Endothelial cell of umbilical vein (primary cell): Measurements from ENCODE around the gene ARHGEF28. TPM values are rescaled to one million over a fixed set of nuclear protein-coding genes. Genes with fewer than 3 reads are reported as not detected.

Experiments used
- BruUV-seq: library from RNA; stranded (reverse); fragments of 400-500 nt; replicated peaks from 2 replicates; lab custom pipeline; 2021; lab: Mats Ljungman, UMichigan
- CTCF ChIA-PET: fragments of 300-600, 350-600 bp; sonication (Branson Sonifier 250); formaldehyde crosslinking; loops from one replicate; lab custom pipeline; 2021; ENCODE audit warnings: antibody characterized with exemption, inconsistent platforms; lab: Charles Lee
- POLR2A ChIA-PET: fragments of 300-600, 350-600 bp; sonication (Branson Sonifier 250); formaldehyde crosslinking; loops from one replicate; lab custom pipeline; 2021; ENCODE audit warnings: antibody characterized with exemption, inconsistent platforms; lab: Charles Lee
- DNase-seq: peaks from one replicate; pipeline ENCODE4 v3.0.0-alpha.2; 2011; ENCODE audit warnings: low read depth, low spot score
- FAIRE-seq: peaks from 2 replicates; lab custom pipeline; 2011; peaks lifted over from hg19 to GRCh38; lab: Jason Lieb, UNC
- H2AFZ ChIP-seq: 2 replicates; pipeline ENCODE4 v1.6.0; 2012; ENCODE audit warnings: low read depth, low read length, control low read depth, inconsistent platforms
- H3K27ac ChIP-seq: 2 replicates; pipeline ENCODE4 v1.5.1; 2011; ENCODE audit warnings: low read depth, mild to moderate bottlenecking, control low read depth, low read length, moderate library complexity; ENCODE audit not compliant: insufficient read depth
- H3K27me3 ChIP-seq, 2 experiments: 2 replicates each; pipeline versions ENCODE4 v1.6.0 to v1.6.1; 2011; ENCODE audit warnings: low read length in 2 of 2, mixed read lengths in 1 of 2; ENCODE audit not compliant: control insufficient read depth in 2 of 2, insufficient read depth in 2 of 2
- H3K36me3 ChIP-seq, 2 experiments: 2 replicates in 1 of 2; 3 replicates in 1 of 2; pipeline ENCODE4 v1.5.1; 2011; ENCODE audit warnings: low read length in 2 of 2, mild to moderate bottlenecking in 1 of 2, moderate library complexity in 1 of 2; ENCODE audit not compliant: control insufficient read depth in 2 of 2, insufficient read depth in 2 of 2; ENCODE audit errors: extremely low read depth in 1 of 2
- H3K4me1 ChIP-seq: 3 replicates; pipeline ENCODE4 v1.5.1; 2011; ENCODE audit warnings: mild to moderate bottlenecking, low read length; ENCODE audit not compliant: control insufficient read depth, insufficient read depth; ENCODE audit errors: extremely low read depth
- H3K4me2 ChIP-seq: 2 replicates; pipeline ENCODE4 v1.6.1; 2011; ENCODE audit warnings: low read length, control low read depth, mixed read lengths; ENCODE audit not compliant: insufficient read depth
- H3K4me3 ChIP-seq, 3 experiments: fragments of 200-600 bp in 1 of 3; sonication (generic), shearing (Covaris generic) in 1 of 3; replicated peaks in 1 of 3; 2 replicates each; pipeline ENCODE4 v1.5.1; 2011 to 2016; ENCODE audit warnings: control low read depth in 3 of 3, low read length in 3 of 3, mild to moderate bottlenecking in 2 of 3, inconsistent platforms in 1 of 3, low read depth in 1 of 3, moderate library complexity in 1 of 3; ENCODE audit not compliant: insufficient read depth in 1 of 3
- H3K79me2 ChIP-seq: 2 replicates; pipeline ENCODE4 v1.6.0; 2012; ENCODE audit warnings: low read length, inconsistent platforms; ENCODE audit not compliant: control insufficient read depth, insufficient read depth
- H3K9ac ChIP-seq: replicated peaks from 2 replicates; pipeline ENCODE3; 2011; ENCODE audit warnings: low read length, control low read depth; ENCODE audit not compliant: insufficient read depth; ENCODE audit errors: extremely low read depth
- H3K9me1 ChIP-seq: replicated peaks from 3 replicates; pipeline ENCODE4 v1.6.0; 2011; ENCODE audit warnings: mild to moderate bottlenecking, low read length; ENCODE audit not compliant: control insufficient read depth, insufficient read depth; ENCODE audit errors: extremely low read depth
- H3K9me3 ChIP-seq: replicated peaks from 2 replicates; pipeline ENCODE4 v1.5.1; 2012; ENCODE audit warnings: low read length, inconsistent platforms; ENCODE audit not compliant: control insufficient read depth, insufficient read depth
- H4K20me1 ChIP-seq: replicated peaks from 2 replicates; pipeline ENCODE3; 2011; ENCODE audit warnings: mild to moderate bottlenecking, low read length; ENCODE audit not compliant: control insufficient read depth, insufficient read depth; ENCODE audit errors: extremely low read depth
- CTCF ChIP-seq, 2 donors: IDR thresholded peaks; 1 replicate in 1 of 2; 2 replicates in 1 of 2; pipeline ENCODE4 v1.5.1; 2011; ENCODE audit warnings: low read length in 2 of 2, mild to moderate bottlenecking in 2 of 2, moderate library complexity in 2 of 2, control low read depth in 1 of 2, inconsistent platforms in 1 of 2, low read depth in 1 of 2; ENCODE audit not compliant: insufficient read depth in 1 of 2; ENCODE audit errors: extremely low read depth in 1 of 2
- EZH2 ChIP-seq: IDR thresholded peaks from 2 replicates; pipeline ENCODE4 v1.6.1; 2012; ENCODE audit warnings: borderline replicate concordance, low read depth, mild to moderate bottlenecking, moderate library complexity, low read length, inconsistent platforms; ENCODE audit not compliant: severe bottlenecking
- GATA2 ChIP-seq: IDR thresholded peaks from 2 replicates; pipeline ENCODE4 v1.7.0; 2011; ENCODE audit warnings: low read depth, mild to moderate bottlenecking, moderate library complexity, mixed read lengths, low read length; ENCODE audit not compliant: insufficient read length, insufficient read depth
- JUN ChIP-seq: IDR thresholded peaks from 2 replicates; pipeline ENCODE4 v1.6.1; 2011; ENCODE audit warnings: borderline replicate concordance, low read depth; ENCODE audit not compliant: insufficient read length, insufficient read depth
- MAX ChIP-seq: IDR thresholded peaks from 2 replicates; pipeline ENCODE4 v1.6.1; 2011; ENCODE audit not compliant: insufficient read depth, insufficient read length
- MYC ChIP-seq: IDR thresholded peaks from one replicate; pipeline ENCODE4 v1.6.1; 2011; ENCODE audit warnings: mild to moderate bottlenecking, low read depth, low read length
- POLR2A ChIP-seq: IDR thresholded peaks from 2 replicates; pipeline ENCODE4 v1.6.1; 2012; ENCODE audit warnings: low read depth, mild to moderate bottlenecking, control low read depth, low read length
- POLR2AphosphoS5 ChIP-seq: IDR thresholded peaks from 2 replicates; pipeline ENCODE4 v1.6.1; 2012; ENCODE audit warnings: low read depth, mild to moderate bottlenecking, control low read depth, low read length, moderate library complexity; ENCODE audit not compliant: insufficient read depth
- dilution Hi-C: fragments of 300-500 bp; cut with MboI; formaldehyde crosslinking; loops from one replicate; pipeline ENCODE4 v1.15.0; 2019; ENCODE audit warnings: low sequenced_read_pairs; ENCODE audit not compliant: extremely low pct_ligation_motif_present
- intact Hi-C: fragments of 100-400 bp; cut with micrococcal nuclease; formaldehyde crosslinking; loops from one replicate; pipeline ENCODE4 v1.10.0; 2022
- polyA plus RNA-seq, 4 experiments: library from polyadenylated mRNA; depleted of rRNA in 3 of 4; stranded (reverse) in 3 of 4; unstranded in 1 of 4; fragments of >200 nt; gene quantifications; 2 replicates each; pipeline versions ENCODE4 v1.2.1 to v1.2.3, GENCODE V29; 2011 to 2012; ENCODE audit warnings: missing spikeins in 1 of 4
- total RNA-seq: library from RNA; stranded (reverse); gene quantifications from 2 replicates; pipeline ENCODE4 v1.2.3, GENCODE V29; 2021

Gene ARHGEF28
- total and polyA plus RNA-seq, 2 donors (not counting 3 experiments of a cell fraction or from before 2014, with no cell fraction given), result 29.5 to 108 TPM

GRCh38 chr5:73825736-73826135, 199.7 kb downstream of the ARHGEF28 start:
- CTCF ChIA-PET, result no interaction called here
- no TSS peak for BruUV-seq
- no peaks in the 10 kb centered on the region for H3K9me3 ChIP-seq
- peaks cover 17% of the 10 kb centered on the region for H3K4me1 ChIP-seq
- no peaks in the 10 kb centered on the region for H3K27me3 ChIP-seq
- H3K27ac ChIP-seq, result no peak overlapping the region
- H3K9me1 ChIP-seq, result no peaks in the 10 kb centered on the region
- no peak overlapping the region for H3K9ac ChIP-seq
- no peak overlapping the region for H3K4me3 ChIP-seq
- H2AFZ ChIP-seq, result no peak overlapping the region
- no peak overlapping the region for H3K4me2 ChIP-seq
- peaks cover 14% of the 10 kb centered on the region for H3K79me2 ChIP-seq
- no peak for DNase-seq
- dilution Hi-C loops, result no loop called here
- no peak for TF ChIP-seq EZH2
- TF ChIP-seq GATA2, result no peak
- TF ChIP-seq POLR2A, result no peak
- no peak for TF ChIP-seq MAX
- no peak for TF ChIP-seq CTCF (IDR thresholded peaks at IDR 0.05; ENCODE audit: extremely low read depth in 1 of 2, insufficient read depth in 1 of 2, low read depth in 1 of 2, low read length in 2 of 2)
- no peak for TF ChIP-seq MYC
- no peak for TF ChIP-seq POLR2AphosphoS5
- TF ChIP-seq JUN, result no peak
- intact Hi-C loops, result no loop called here
- H3K36me3 ChIP-seq, result peaks cover 4 to 9% of the 10 kb centered on the region in 2 experiments
- H4K20me1 ChIP-seq, result no peaks in the 10 kb centered on the region
- POLR2A ChIA-PET, result no interaction called here
- FAIRE-seq, result no peak
